Measurements from ENCODE around the gene GSTM3.

DNA sequence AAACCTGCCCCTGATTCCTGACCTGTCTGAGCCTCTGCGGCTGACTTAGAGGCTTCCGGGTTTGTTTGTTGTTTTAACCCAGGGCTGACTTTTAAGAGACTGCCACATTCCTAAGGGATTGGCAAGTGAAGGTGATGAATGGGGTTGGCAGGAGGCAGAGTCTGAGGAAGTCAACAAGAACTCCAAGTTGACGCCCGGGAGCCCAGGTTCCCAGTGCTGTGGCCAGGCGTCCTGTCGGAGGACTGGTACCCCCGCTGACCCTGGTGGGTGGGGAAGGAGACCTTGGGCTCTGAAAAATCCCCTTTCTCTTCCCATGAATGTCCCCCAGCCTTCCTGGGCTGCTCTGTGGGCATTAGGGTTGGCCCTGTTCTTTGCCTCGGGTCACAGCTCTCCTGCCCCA is 42.6 kb upstream of the GSTM3 start:
- TF ChIP-seq CTCF (IDR thresholded peaks at IDR 0.05), result no peak
- no peak for TF ChIP-seq ZFX (IDR thresholded peaks at IDR 0.05; ENCODE audit: borderline replicate concordance)

All from 22Rv1 (cell line).